Astrocyte (in vitro differentiated cells and primary cell): ENCODE measurements around the gene PHKA2. TPM values are rescaled to one million over a fixed set of nuclear protein-coding genes. Genes with fewer than 3 reads are reported as not detected.

Experiments used
- DNase-seq: peaks from one replicate; pipeline ENCODE4 v3.0.0-alpha.2; 2010; ENCODE audit warnings: low read depth
- FAIRE-seq: peaks from 2 replicates; lab custom pipeline; 2011; peaks lifted over from hg19 to GRCh38; lab: Jason Lieb, UNC
- H2AFZ ChIP-seq: 2 replicates; pipeline ENCODE4 v1.6.0; 2012; ENCODE audit warnings: low read depth, low read length, inconsistent platforms
- H3K27ac ChIP-seq: 2 replicates; pipeline ENCODE4 v1.5.1; 2011; ENCODE audit warnings: low read depth, low read length, inconsistent platforms
- H3K27me3 ChIP-seq: 2 replicates; pipeline ENCODE4 v1.6.0; 2011; ENCODE audit warnings: low read length, inconsistent platforms; ENCODE audit not compliant: insufficient read depth
- H3K36me3 ChIP-seq: 2 replicates; pipeline ENCODE4 v1.5.1; 2011; ENCODE audit warnings: low read length, inconsistent platforms; ENCODE audit not compliant: insufficient read depth
- H3K4me1 ChIP-seq: 2 replicates; pipeline ENCODE4 v1.5.1; 2011; ENCODE audit warnings: low read length, inconsistent platforms; ENCODE audit not compliant: insufficient read depth
- H3K4me2 ChIP-seq: 2 replicates; pipeline ENCODE4 v1.6.0; 2012; ENCODE audit warnings: low read length, inconsistent platforms
- H3K4me3 ChIP-seq: 2 replicates; pipeline ENCODE4 v1.5.1; 2011; ENCODE audit warnings: low read depth, mild to moderate bottlenecking, low read length, inconsistent platforms; ENCODE audit not compliant: insufficient read depth
- H3K79me2 ChIP-seq: 2 replicates; pipeline ENCODE4 v1.6.0; 2012; ENCODE audit warnings: mild to moderate bottlenecking, low read length, inconsistent platforms; ENCODE audit not compliant: insufficient read depth
- H3K9ac ChIP-seq: 2 replicates; pipeline ENCODE4 v1.6.0; 2012; ENCODE audit warnings: mild to moderate bottlenecking, low read length, inconsistent platforms
- H3K9me3 ChIP-seq: 2 replicates; pipeline ENCODE4 v1.5.1; 2012; ENCODE audit warnings: low read depth, mild to moderate bottlenecking, low read length, inconsistent platforms; ENCODE audit not compliant: insufficient read depth
- H4K20me1 ChIP-seq: 2 replicates; pipeline ENCODE4 v1.6.0; 2012; ENCODE audit warnings: low read length, inconsistent platforms; ENCODE audit not compliant: insufficient read depth
- H3K27ac Mint-ChIP-seq: one replicate; pipeline ENCODE4 v1.8.0; 2021; ENCODE audit warnings: mild to moderate bottlenecking, mixed read lengths; ENCODE audit not compliant: unreplicated experiment
- H3K27me3 Mint-ChIP-seq: one replicate; pipeline ENCODE4 v1.8.0; 2021; ENCODE audit warnings: low read depth, mixed read lengths; ENCODE audit not compliant: unreplicated experiment
- H3K36me3 Mint-ChIP-seq: one replicate; pipeline ENCODE4 v1.8.0; 2021; ENCODE audit warnings: low read depth, mixed read lengths; ENCODE audit not compliant: unreplicated experiment
- H3K4me1 Mint-ChIP-seq: one replicate; pipeline ENCODE4 v1.8.0; 2021; ENCODE audit warnings: low read depth, mixed read lengths; ENCODE audit not compliant: unreplicated experiment
- H3K4me3 Mint-ChIP-seq: one replicate; pipeline ENCODE4 v1.8.0; 2021; ENCODE audit warnings: mild to moderate bottlenecking, moderate library complexity, mixed read lengths; ENCODE audit not compliant: unreplicated experiment
- H3K9me3 Mint-ChIP-seq: one replicate; pipeline ENCODE4 v1.8.0; 2021; ENCODE audit warnings: mild to moderate bottlenecking, mixed read lengths; ENCODE audit not compliant: unreplicated experiment
- CTCF ChIP-seq: IDR thresholded peaks from 2 replicates; pipeline ENCODE4 v1.5.1; 2011; ENCODE audit warnings: low read depth, mild to moderate bottlenecking, inconsistent platforms, low read length, moderate library complexity; ENCODE audit not compliant: insufficient read depth
- EZH2 ChIP-seq: IDR thresholded peaks from 2 replicates; pipeline ENCODE4 v1.6.1; 2012; ENCODE audit warnings: mild to moderate bottlenecking, low read length, inconsistent platforms; ENCODE audit not compliant: insufficient read depth
- total RNA-seq: library from RNA; stranded (reverse); gene quantifications from 2 replicates; pipeline ENCODE4 v1.2.1, GENCODE V29; 2021

The PHKA2 gene
- total RNA-seq, 1 donor from 2014 or later: 12.4 TPM

DNA sequence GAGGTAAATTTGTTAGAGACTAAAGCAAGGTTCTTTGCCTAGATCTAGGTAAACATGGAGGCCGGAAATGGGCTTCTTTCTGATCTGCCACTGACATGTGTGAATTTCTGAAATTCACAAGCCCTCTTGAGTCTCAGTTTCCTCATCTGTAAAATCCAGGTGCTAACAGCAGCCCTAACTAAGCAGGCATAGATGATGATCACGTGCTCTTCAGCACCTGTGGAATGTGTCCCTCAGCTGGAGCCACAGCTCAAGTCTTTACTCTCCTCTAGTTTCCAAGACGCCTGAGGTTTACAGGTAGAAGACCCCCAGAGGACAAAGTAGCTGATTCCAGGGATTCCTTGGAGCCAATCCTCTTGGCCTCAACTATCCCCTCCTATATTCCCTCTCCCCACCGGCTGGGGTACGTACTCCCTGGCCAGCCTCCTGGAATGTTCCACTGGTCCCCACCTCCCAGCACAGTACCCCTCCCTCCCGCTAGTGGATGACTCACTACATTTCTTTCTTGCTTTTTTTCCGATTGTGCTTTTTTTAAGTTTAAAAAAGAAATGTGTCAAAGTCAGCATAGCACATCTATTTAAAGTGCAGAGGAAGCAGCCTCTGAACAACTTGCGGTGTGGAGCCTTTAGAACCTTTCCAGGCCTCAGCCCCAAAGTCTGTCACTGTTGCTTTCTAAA, 98.4 kb downstream of the PHKA2 start:
- peak overlapping the region; percentile 83 for H2AFZ ChIP-seq
- Mint-ChIP-seq H3K4me3 (no peak overlapping the region), H3K36me3 (no peaks in the 10 kb centered on the region), H3K9me3 (no peaks in the 10 kb centered on the region), H3K27ac (no peak overlapping the region), H3K4me1 (peaks cover 14% of the 10 kb centered on the region), H3K27me3 (no peaks in the 10 kb centered on the region)
- H3K27ac ChIP-seq: no peak overlapping the region
- H4K20me1 ChIP-seq: no peaks in the 10 kb centered on the region
- H3K9ac ChIP-seq: peak overlapping the region; percentile 71
- no peaks in the 10 kb centered on the region for H3K9me3 ChIP-seq
- no peaks in the 10 kb centered on the region for H3K79me2 ChIP-seq
- no peaks in the 10 kb centered on the region for H3K27me3 ChIP-seq
- H3K4me2 ChIP-seq: peak overlapping the region; percentile 83
- TF ChIP-seq CTCF (no peak), EZH2 (no peak)
- H3K4me3 ChIP-seq: peak overlapping the region; percentile 46
- FAIRE-seq (no peak), DNase-seq (peak; percentile 45)
- H3K36me3 ChIP-seq: no peaks in the 10 kb centered on the region
- peaks cover 12% of the 10 kb centered on the region for H3K4me1 ChIP-seq

DNA sequence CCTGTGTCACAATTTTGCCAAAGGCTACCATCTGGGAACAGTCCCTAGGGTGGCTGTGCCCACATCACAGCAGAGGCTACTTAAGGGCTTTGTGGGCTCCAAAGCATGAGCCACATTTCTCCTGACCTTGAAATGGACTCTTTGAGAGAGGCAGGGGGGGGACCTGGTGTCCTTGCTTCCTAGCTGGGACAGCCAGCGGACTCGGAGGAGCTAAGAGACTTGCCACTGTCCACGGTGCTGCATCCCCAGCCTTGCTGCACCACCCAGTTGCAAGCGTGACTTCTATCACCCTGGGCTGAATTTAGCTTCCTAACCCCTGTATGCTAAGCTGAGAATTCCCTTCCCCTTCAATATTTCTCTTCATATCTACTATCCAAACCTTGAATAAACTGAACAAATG, 99.0 kb downstream of the PHKA2 start:
- Histone ChIP-seq H4K20me1 (no peaks in the 10 kb centered on the region), H3K4me1 (peaks cover 12% of the 10 kb centered on the region), H2AFZ (no peak overlapping the region), H3K27me3 (no peaks in the 10 kb centered on the region), H3K4me3 (no peak overlapping the region), H3K27ac (no peak overlapping the region), H3K79me2 (no peaks in the 10 kb centered on the region), H3K36me3 (no peaks in the 10 kb centered on the region), H3K4me2 (no peak overlapping the region), H3K9me3 (no peaks in the 10 kb centered on the region), H3K9ac (no peak overlapping the region)
- TF ChIP-seq EZH2 (no peak), CTCF (no peak)
- H3K9me3 Mint-ChIP-seq: no peaks in the 10 kb centered on the region
- no peaks in the 10 kb centered on the region for H3K27me3 Mint-ChIP-seq
- no peak overlapping the region for H3K27ac Mint-ChIP-seq
- FAIRE-seq: no peak
- no peak for DNase-seq
- H3K4me3 Mint-ChIP-seq: no peak overlapping the region
- no peaks in the 10 kb centered on the region for H3K36me3 Mint-ChIP-seq
- peaks cover 14% of the 10 kb centered on the region for H3K4me1 Mint-ChIP-seq
